Left renal cortex interstitium (tissue), 4 donors: ENCODE data around the gene DCHS2. TPM values are rescaled to one million over a fixed set of nuclear protein-coding genes. Genes with fewer than 3 reads are reported as not detected.

Experiments used
- DNase-seq, 4 donors: peaks; one replicate each; pipeline ENCODE4 v3.0.0-alpha.2; 2013; ENCODE audit warnings: low read depth in 4 of 4, low spot score in 2 of 4, missing footprints in 1 of 4
- polyA plus RNA-seq, 4 donors: library from polyadenylated mRNA; unstranded; fragments of 120-200 nt; gene quantifications; one replicate each; pipeline ENCODE4 v1.2.1, GENCODE V29; 2013; ENCODE audit not compliant: insufficient read length in 4 of 4

DCHS2 gene
- polyA plus RNA-seq, 4 donors, result 5.7 to 11.3 (median 6.7) TPM

GRCh38 chr4:154329268-154329868 lies 162.2 kb downstream of the DCHS2 start:
- DNase-seq, result peak in 1 of 4 donors; percentile 32

GRCh38 chr4:154328030-154328429 lies 163.6 kb downstream of the DCHS2 start:
- no peak for DNase-seq

- no peak for DNase-seq
Measured at GRCh38 chr4:154320521-154320920, 171.1 kb downstream of the DCHS2 start.

GRCh38 chr4:154319736-154320135 lies 171.9 kb downstream of the DCHS2 start:
- no peak for DNase-seq

- DNase-seq, result no peak
Measured at GRCh38 chr4:154317201-154317999, 174.2 kb downstream of the DCHS2 start.

GRCh38 chr4:154315741-154316140 lies 175.9 kb downstream of the DCHS2 start:
- no peak for DNase-seq

- DNase-seq, result peak in 1 of 4 donors; percentile 33
Measured at GRCh38 chr4:154314248-154314647, 177.4 kb downstream of the DCHS2 start.

- DNase-seq, result no peak
Measured at GRCh38 chr4:154313004-154313585, 178.5 kb downstream of the DCHS2 start.

- no peak for DNase-seq
Measured at GRCh38 chr4:154312246-154312645, 179.4 kb downstream of the DCHS2 start.

GRCh38 chr4:154310578-154310977 lies 181.0 kb downstream of the DCHS2 start:
- DNase-seq, result no peak

- no peak for DNase-seq
Measured at GRCh38 chr4:154308207-154308606, 183.4 kb downstream of the DCHS2 start.

- no peak for DNase-seq
Measured at GRCh38 chr4:154307451-154307850, 184.1 kb downstream of the DCHS2 start.

- DNase-seq, result no peak
Measured at GRCh38 chr4:154305616-154306015, 186.0 kb downstream of the DCHS2 start.

GRCh38 chr4:154304679-154305078 lies 186.9 kb downstream of the DCHS2 start:
- no peak for DNase-seq

- no peak for DNase-seq
Measured at GRCh38 chr4:154294652-154295350, 196.8 kb downstream of the DCHS2 start.

GRCh38 chr4:154293427-154293826 lies 198.2 kb downstream of the DCHS2 start:
- no peak for DNase-seq

GRCh38 chr4:154292589-154292988 lies 199.0 kb downstream of the DCHS2 start:
- DNase-seq, result no peak

- no peak for DNase-seq
Measured at GRCh38 chr4:154277172-154277571, 214.4 kb downstream of the DCHS2 start.

GRCh38 chr4:154276496-154276895 lies 215.1 kb downstream of the DCHS2 start:
- no peak for DNase-seq

GRCh38 chr4:154254999-154255398 lies 236.6 kb downstream of the DCHS2 start:
- no peak for DNase-seq

- DNase-seq, result no peak
Measured at GRCh38 chr4:154234576-154234975, 257.0 kb downstream of the DCHS2 start.
